GM18870 (cell line): Measurements from ENCODE around the gene PRDM15.

ENCODE experiments used
- ATAC-seq: cut with Tn5 transposase; IDR thresholded peaks from one replicate; pipeline ENCODE4 v1.9.1; 2021; ENCODE audit warnings: moderate library complexity; ENCODE audit not compliant: unreplicated experiment

The PRDM15 gene

GRCh38 chr21:41752231-41752681 lies 126.9 kb downstream of the PRDM15 start:
- no peak for ATAC-seq

- no peak for ATAC-seq
Observed at GRCh38 chr21:41751611-41752011, 127.5 kb downstream of the PRDM15 start.

- no peak for ATAC-seq
Observed at GRCh38 chr21:41750532-41751151, 128.5 kb downstream of the PRDM15 start.

- ATAC-seq, result no peak
Observed at GRCh38 chr21:41750051-41750450, 129.1 kb downstream of the PRDM15 start.

GRCh38 chr21:41749286-41749685 lies 129.9 kb downstream of the PRDM15 start:
- ATAC-seq, result no peak
